ENCODE data around the gene SLC38A3.
"Not testable (repeated sequence)": the region's sequence is repeated elsewhere in the genome, so short reads cannot be mapped to it uniquely, and the experiment has no call there.

SLC38A3 gene

GRCh38 chr3:50211930-50212329 is 6.9 kb downstream of the SLC38A3 start:
- no peak for DNase-seq

GRCh38 chr3:50212502-50212901 is 7.4 kb downstream of the SLC38A3 start:
- no peak for DNase-seq

GRCh38 chr3:50212971-50213370 is 7.9 kb downstream of the SLC38A3 start:
- no peak for DNase-seq

- no peak for DNase-seq
These were observed 8.3 kb downstream of the SLC38A3 start for GRCh38 chr3:50213373-50213772.

- DNase-seq: no peak
These were observed 9.8 kb downstream of the SLC38A3 start for GRCh38 chr3:50214824-50215223.

GRCh38 chr3:50215529-50215928 is 10.5 kb downstream of the SLC38A3 start:
- no peak for DNase-seq

- no peak for DNase-seq
These were observed 12.6 kb downstream of the SLC38A3 start for GRCh38 chr3:50217681-50218080.

GRCh38 chr3:50218448-50218847 is 13.4 kb downstream of the SLC38A3 start:
- no peak for DNase-seq

GRCh38 chr3:50219285-50219684 is 14.2 kb downstream of the SLC38A3 start:
- DNase-seq: no peak

GRCh38 chr3:50220109-50220508 is 15.0 kb downstream of the SLC38A3 start:
- DNase-seq: no peak

GRCh38 chr3:50221051-50221410 is 16.0 kb downstream of the SLC38A3 start:
- no peak for DNase-seq

GRCh38 chr3:50221411-50222168 is 16.5 kb downstream of the SLC38A3 start:
- no peak for DNase-seq

- no peak for DNase-seq
These were observed 17.1 kb downstream of the SLC38A3 start for GRCh38 chr3:50222169-50222528.

GRCh38 chr3:50224639-50225038 is 19.6 kb downstream of the SLC38A3 start:
- DNase-seq: no peak

- DNase-seq: no peak
These were observed 21.9 kb downstream of the SLC38A3 start for GRCh38 chr3:50226888-50227389.

- peak; percentile 92 for DNase-seq
These were observed 22.5 kb downstream of the SLC38A3 start for GRCh38 chr3:50227390-50228183.

- not testable (repeated sequence) for DNase-seq
These were observed 23.2 kb downstream of the SLC38A3 start for GRCh38 chr3:50228184-50228763.

- no peak for DNase-seq
These were observed 24.4 kb downstream of the SLC38A3 start for GRCh38 chr3:50229490-50229889.

- DNase-seq: no peak
These were observed 25.2 kb downstream of the SLC38A3 start for GRCh38 chr3:50230104-50230793.

- no peak for DNase-seq
These were observed 25.7 kb downstream of the SLC38A3 start for GRCh38 chr3:50230794-50231125.

- no peak for DNase-seq
These were observed 26.5 kb downstream of the SLC38A3 start for GRCh38 chr3:50231581-50231980.

GRCh38 chr3:50232303-50232702 is 27.2 kb downstream of the SLC38A3 start:
- no peak for DNase-seq

- no peak for DNase-seq
These were observed 28.1 kb downstream of the SLC38A3 start for GRCh38 chr3:50233176-50233575.

All from activated T-cell treated with anti-CD3 and anti-CD28 coated beads, Interleukin-2, amount 50 U/mL, for 1 hour (primary cell).